H1 (cell line): ENCODE data around the gene MMS22L. TPM values are rescaled to one million over a fixed set of nuclear protein-coding genes. Genes with fewer than 3 reads are reported as not detected.

Source experiments
- CTCF ChIA-PET: fragments of 300-600 bp; sonication (Branson Sonifier 250); formaldehyde crosslinking; loops from one replicate; lab custom pipeline; 2021; ENCODE audit not compliant: partially characterized antibody; lab: Charles Lee
- POLR2A ChIA-PET: fragments of 300-600 bp; sonication (Branson Sonifier 250); formaldehyde crosslinking; loops from one replicate; lab custom pipeline; 2021; ENCODE audit warnings: inconsistent platforms; ENCODE audit not compliant: partially characterized antibody; lab: Charles Lee
- DNase-seq, 2 experiments: peaks; one replicate each; pipeline versions ENCODE4 v3.0.0 to v3.0.0-alpha.2; 2010 to 2022; ENCODE audit warnings: low spot score in 2 of 2, low read depth in 1 of 2, mixed read lengths in 1 of 2
- FAIRE-seq: peaks from 2 replicates; lab custom pipeline; 2011; peaks lifted over from hg19 to GRCh38; lab: Jason Lieb, UNC
- H2AFZ ChIP-seq: 2 replicates; pipeline ENCODE4 v1.8.1; 2012; ENCODE audit warnings: low read length, inconsistent platforms
- H2AK5ac ChIP-seq: 2 replicates; pipeline ENCODE4 v1.6.1; 2013; ENCODE audit warnings: low read depth, low read length
- H2BK120ac ChIP-seq: replicated peaks from 2 replicates; pipeline ENCODE3; 2013; ENCODE audit warnings: low read depth, low read length, inconsistent platforms
- H2BK12ac ChIP-seq: 2 replicates; pipeline ENCODE4 v1.6.1; 2013; ENCODE audit warnings: low read depth, low read length
- H2BK15ac ChIP-seq: 2 replicates; pipeline ENCODE4 v1.6.1; 2013; ENCODE audit warnings: low read length
- H2BK20ac ChIP-seq: 2 replicates; pipeline ENCODE4 v1.6.1; 2013; ENCODE audit warnings: low read length
- H2BK5ac ChIP-seq: 2 replicates; pipeline ENCODE4 v1.6.1; 2013; ENCODE audit warnings: low read depth, low read length
- H3K14ac ChIP-seq: 2 replicates; pipeline ENCODE4 v1.6.1; 2013; ENCODE audit warnings: inconsistent platforms; ENCODE audit not compliant: insufficient read length
- H3K18ac ChIP-seq: 2 replicates; pipeline ENCODE4 v1.6.1; 2013; ENCODE audit warnings: low read length; ENCODE audit errors: extremely low read depth
- H3K23ac ChIP-seq: 2 replicates; pipeline ENCODE4 v1.6.1; 2013; ENCODE audit warnings: inconsistent platforms; ENCODE audit not compliant: insufficient read length
- H3K23me2 ChIP-seq: 2 replicates; pipeline ENCODE4 v1.6.1; 2013; ENCODE audit warnings: low read depth, low read length
- H3K27ac ChIP-seq: 2 replicates; pipeline ENCODE4 v1.6.1; 2011; ENCODE audit warnings: low read depth, low read length, inconsistent platforms
- H3K27me3 ChIP-seq, 4 experiments: replicated peaks in 1 of 4; 1 replicate in 1 of 4; 2 replicates in 3 of 4; pipeline versions ENCODE4 v1.6.1 to v1.8.1; 2011 to 2013; ENCODE audit warnings: low read length in 3 of 4, mild to moderate bottlenecking in 3 of 4, inconsistent platforms in 2 of 4, mixed read lengths in 2 of 4, moderate library complexity in 1 of 4; ENCODE audit not compliant: control insufficient read depth in 3 of 4, insufficient read depth in 3 of 4; ENCODE audit errors: extremely low read depth in 1 of 4
- H3K36me3 ChIP-seq, 4 experiments: 2 replicates each; pipeline versions ENCODE4 v1.6.1 to v1.8.1; 2011 to 2013; ENCODE audit warnings: mild to moderate bottlenecking in 4 of 4, low read length in 3 of 4, moderate library complexity in 2 of 4, control low read depth in 1 of 4, inconsistent platforms in 1 of 4; ENCODE audit not compliant: insufficient read depth in 4 of 4, control insufficient read depth in 2 of 4
- H3K4ac ChIP-seq: replicated peaks from 2 replicates; pipeline ENCODE3; 2013; ENCODE audit warnings: low read length, low read depth, mixed read lengths, inconsistent platforms; ENCODE audit not compliant: insufficient read length
- H3K4me1 ChIP-seq, 4 experiments: replicated peaks in 1 of 4; 1 replicate in 1 of 4; 2 replicates in 3 of 4; pipeline versions ENCODE4 v1.6.1 to v1.8.1; 2011 to 2013; ENCODE audit warnings: low read length in 3 of 4, inconsistent platforms in 2 of 4, mixed read lengths in 1 of 4; ENCODE audit not compliant: insufficient read depth in 4 of 4, control insufficient read depth in 3 of 4
- H3K4me2 ChIP-seq, 2 experiments: 2 replicates each; pipeline versions ENCODE4 v1.6.1 to v1.8.1; 2011 to 2013; ENCODE audit warnings: low read depth in 2 of 2, low read length in 2 of 2, control low read depth in 1 of 2, inconsistent platforms in 1 of 2, mild to moderate bottlenecking in 1 of 2; ENCODE audit not compliant: insufficient read depth in 1 of 2
- H3K4me3 ChIP-seq, 4 experiments: fragments of 200-600, 300-600 bp in 1 of 4; sonication (generic), shearing (Covaris generic), sonication (Bioruptor Twin) in 1 of 4; 2 replicates each; pipeline versions ENCODE4 v1.5.1 to v1.8.1; 2011 to 2016; ENCODE audit warnings: low read length in 4 of 4, low read depth in 3 of 4, control low read depth in 2 of 4, inconsistent platforms in 2 of 4, mild to moderate bottlenecking in 2 of 4, mixed read lengths in 1 of 4, moderate library complexity in 1 of 4; ENCODE audit not compliant: insufficient read depth in 2 of 4; ENCODE audit errors: extremely low read depth in 1 of 4
- H3K56ac ChIP-seq: replicated peaks from 2 replicates; pipeline ENCODE3; 2013; ENCODE audit warnings: low read depth, mild to moderate bottlenecking, mixed read lengths, low read length, inconsistent platforms; ENCODE audit not compliant: insufficient read length
- H3K79me1 ChIP-seq: 2 replicates; pipeline ENCODE4 v1.6.1; 2013; ENCODE audit warnings: low read depth, low read length, control low read depth
- H3K79me2 ChIP-seq, 2 experiments: 2 replicates each; pipeline versions ENCODE4 v1.6.1 to v1.8.1; 2012 to 2013; ENCODE audit warnings: low read length in 2 of 2, mild to moderate bottlenecking in 2 of 2, inconsistent platforms in 1 of 2; ENCODE audit not compliant: insufficient read depth in 2 of 2, control insufficient read depth in 1 of 2
- H3K9ac ChIP-seq, 4 experiments: replicated peaks in 1 of 4; 1 replicate in 1 of 4; 2 replicates in 3 of 4; pipeline versions ENCODE4 v1.6.1 to v1.8.1; 2011 to 2013; ENCODE audit warnings: low read depth in 3 of 4, low read length in 3 of 4, control low read depth in 2 of 4, mild to moderate bottlenecking in 2 of 4, moderate library complexity in 2 of 4, inconsistent platforms in 1 of 4; ENCODE audit errors: extremely low read depth in 1 of 4
- H3K9me3 ChIP-seq, 2 experiments: 2 replicates each; pipeline versions ENCODE4 v1.6.1 to v1.8.1; 2012 to 2013; ENCODE audit warnings: mild to moderate bottlenecking in 2 of 2, moderate library complexity in 2 of 2, control low read depth in 1 of 2, inconsistent platforms in 1 of 2, low read depth in 1 of 2, low read length in 1 of 2, mixed read lengths in 1 of 2; ENCODE audit not compliant: insufficient read depth in 2 of 2
- H4K20me1 ChIP-seq, 2 experiments: replicated peaks in 1 of 2; 2 replicates each; pipeline versions ENCODE3 to v1.8.1; 2011 to 2013; ENCODE audit warnings: inconsistent platforms in 2 of 2, low read length in 2 of 2, mild to moderate bottlenecking in 1 of 2; ENCODE audit not compliant: insufficient read depth in 2 of 2, control insufficient read depth in 1 of 2
- H4K5ac ChIP-seq: 2 replicates; pipeline ENCODE4 v1.6.1; 2013; ENCODE audit warnings: low read length, low read depth, mixed read lengths, inconsistent platforms; ENCODE audit not compliant: insufficient read length
- H4K8ac ChIP-seq: 2 replicates; pipeline ENCODE4 v1.8.0; 2013; ENCODE audit warnings: mild to moderate bottlenecking, moderate library complexity, low read length, inconsistent platforms; ENCODE audit not compliant: insufficient read depth; ENCODE audit errors: extremely low read depth
- H4K91ac ChIP-seq: replicated peaks from 2 replicates; pipeline ENCODE3; 2013; ENCODE audit warnings: low read length, mixed read lengths, inconsistent platforms; ENCODE audit not compliant: insufficient read length
- EGR1 ChIP-seq: IDR thresholded peaks from 2 replicates; pipeline ENCODE4 v1.6.1; 2011; ENCODE audit warnings: low read depth, low read length, borderline replicate concordance
- HDAC6 ChIP-seq: IDR thresholded peaks from one replicate; pipeline ENCODE4 v1.7.1; 2012; ENCODE audit warnings: low read depth, mild to moderate bottlenecking, inconsistent platforms, low read length, moderate library complexity
- KDM4A ChIP-seq: IDR thresholded peaks from one replicate; pipeline ENCODE4 v1.7.1; 2012; ENCODE audit warnings: low read depth, mild to moderate bottlenecking, moderate library complexity, low read length, inconsistent platforms; ENCODE audit not compliant: severe bottlenecking
- WGBS, 2 experiments: shearing (Covaris generic) in 1 of 2; methylation state at CpG; one replicate each; pipeline versions ENCODE4 v1.1.6 to v1.1.7; 2013 to 2015; ENCODE audit warnings: low lambda C conversion rate in 2 of 2, mixed read lengths in 2 of 2, inconsistent platforms in 1 of 2, low coverage in 1 of 2, missing lambda C conversion rate in 1 of 2; ENCODE audit not compliant: insufficient replicate concordance in 2 of 2, insufficient coverage in 1 of 2, insufficient read length in 1 of 2; ENCODE audit errors: extremely low coverage in 1 of 2, missing lambda C conversion rate in 1 of 2; 5-methylcytosine and 5-hydroxymethylcytosine counted together
- polyA plus RNA-seq, 7 experiments: library from polyadenylated mRNA; depleted of rRNA in 3 of 7; stranded (reverse) in 5 of 7; unstranded in 2 of 7; fragments of >200 nt in 5 of 7; fragments of 200-250 nt in 2 of 7; gene quantifications; 1 replicate in 5 of 7; 2 replicates in 1 of 7; 4 replicates in 1 of 7; pipeline versions ENCODE4 v1.2.1 to v1.2.3, GENCODE V29; 2011 to 2013; ENCODE audit warnings: missing spikeins in 2 of 7, mixed read lengths in 2 of 7
- total RNA-seq: library from RNA; stranded (reverse); fragmentation: NEBNext Ultra II Directional; extraction: Animal tissue kit (Norgen Biotek cat#: 25700); gene quantifications from 2 replicates; pipeline ENCODE4 v1.2.1, GENCODE V29; 2021
- TF ChIP-seq, protein P1 (sequence below): IDR thresholded peaks from 2 replicates; pipeline ENCODE4 v1.6.1; 2012; ENCODE audit warnings: low read length, inconsistent platforms
- TF ChIP-seq, protein P2 (sequence below): IDR thresholded peaks from 2 replicates; pipeline ENCODE4 v1.6.1; 2012; ENCODE audit warnings: inconsistent platforms

Gene MMS22L
- total and polyA plus RNA-seq, 2 of the 8 experiments (the other 6 are each of a cell fraction or from before 2014, with no cell fraction given), result 11.1 to 32.6 TPM

DNA sequence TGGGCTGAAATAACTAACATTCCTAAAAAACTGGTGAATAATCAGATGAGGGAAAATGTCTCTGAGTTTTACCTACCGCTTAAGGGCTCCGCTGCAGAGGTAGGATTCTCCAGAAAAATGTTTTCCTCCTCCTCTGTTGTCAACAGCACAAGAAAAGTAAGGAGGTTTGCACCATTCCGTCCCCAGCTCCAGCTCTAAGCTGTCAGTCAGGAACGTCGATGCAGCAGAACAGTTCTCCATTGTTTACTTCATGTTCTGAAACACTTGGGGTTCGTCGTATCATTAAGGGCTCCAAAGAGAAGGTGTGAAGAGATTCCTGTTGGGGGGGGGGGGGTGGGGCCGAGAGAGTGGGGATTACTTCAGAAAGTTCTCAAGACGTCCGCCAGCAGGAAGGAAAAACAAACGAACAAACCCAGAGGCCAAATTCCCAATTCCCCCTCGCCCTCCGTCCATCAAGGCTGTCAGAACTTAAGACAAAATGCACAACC, 734 bp downstream of the MMS22L start:
- H2BK20ac ChIP-seq, result no peak overlapping the region
- FAIRE-seq, result no peak
- no peak overlapping the region for H2BK12ac ChIP-seq
- TF ChIP-seq KDM4A (no peak), EGR1 (no peak), HDAC6 (no peak)
- TF ChIP-seq, protein P1, sequence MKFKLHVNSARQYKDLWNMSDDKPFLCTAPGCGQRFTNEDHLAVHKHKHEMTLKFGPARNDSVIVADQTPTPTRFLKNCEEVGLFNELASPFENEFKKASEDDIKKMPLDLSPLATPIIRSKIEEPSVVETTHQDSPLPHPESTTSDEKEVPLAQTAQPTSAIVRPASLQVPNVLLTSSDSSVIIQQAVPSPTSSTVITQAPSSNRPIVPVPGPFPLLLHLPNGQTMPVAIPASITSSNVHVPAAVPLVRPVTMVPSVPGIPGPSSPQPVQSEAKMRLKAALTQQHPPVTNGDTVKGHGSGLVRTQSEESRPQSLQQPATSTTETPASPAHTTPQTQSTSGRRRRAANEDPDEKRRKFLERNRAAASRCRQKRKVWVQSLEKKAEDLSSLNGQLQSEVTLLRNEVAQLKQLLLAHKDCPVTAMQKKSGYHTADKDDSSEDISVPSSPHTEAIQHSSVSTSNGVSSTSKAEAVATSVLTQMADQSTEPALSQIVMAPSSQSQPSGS, result no peak
- TF ChIP-seq, protein P2, sequence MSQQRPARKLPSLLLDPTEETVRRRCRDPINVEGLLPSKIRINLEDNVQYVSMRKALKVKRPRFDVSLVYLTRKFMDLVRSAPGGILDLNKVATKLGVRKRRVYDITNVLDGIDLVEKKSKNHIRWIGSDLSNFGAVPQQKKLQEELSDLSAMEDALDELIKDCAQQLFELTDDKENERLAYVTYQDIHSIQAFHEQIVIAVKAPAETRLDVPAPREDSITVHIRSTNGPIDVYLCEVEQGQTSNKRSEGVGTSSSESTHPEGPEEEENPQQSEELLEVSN, result no peak
- TF ChIP-seq, all 59 proteins: peak for 0
- Histone ChIP-seq H3K18ac (peak overlapping the region; percentile 97; the same call in 1 of the 2 replicates), H4K20me1 (no peaks in the 10 kb centered on the region), H3K4ac (no peak overlapping the region), H3K9me3 (no peaks in the 10 kb centered on the region), H3K4me3 (peak overlapping the region; percentile 94 to 100 (median 97)), H3K9ac (peak overlapping the region; percentile 82 to 99 (median 98)), H3K4me1 (no peaks in the 10 kb centered on the region), H3K79me2 (peaks cover 0 to 41% of the 10 kb centered on the region in 2 experiments; a peak in 2 of 4 replicates), H2BK120ac (no peak overlapping the region), H2AFZ (peak overlapping the region; percentile 91), H4K91ac (no peak overlapping the region), H2BK15ac (no peak overlapping the region), H3K4me2 (peak overlapping the region; percentile 81 to 87), H3K14ac (no peak overlapping the region), H3K56ac (peak overlapping the region; percentile 36), H3K79me1 (0 out of 2 replicates have a peak, but pooled peaks cover 3% of the 10 kb centered on the region), H3K23me2 (peaks cover 5% of the 10 kb centered on the region), H3K27ac (peak overlapping the region; percentile 96), H2AK5ac (no peak overlapping the region), H4K5ac (no peak overlapping the region), H2BK5ac (0 out of 2 replicates have a peak overlapping the region, but pooled peaks have one; percentile 82), H3K36me3 (peaks cover 2 to 33% (median 14%) of the 10 kb centered on the region in 4 experiments; a peak in 7 of 8 replicates), H3K27me3 (no peaks in the 10 kb centered on the region), H4K8ac (peak overlapping the region; percentile 99; the same call in 1 of the 2 replicates), H3K23ac (no peak overlapping the region)
- POLR2A ChIA-PET, result interaction anchor here (1.0 to 1.5 kb wide), 5 partner anchors 8 to 218 kb away, joined by 3 to 6 read pairs (median 3); no protein-coding TSS in a partner anchor
- no peak for DNase-seq
- CTCF ChIA-PET, result interaction anchor here (0.5 to 0.6 kb wide), 2 partner anchors 12 to 301 kb away, joined by 3 to 5 read pairs; no protein-coding TSS in a partner anchor
- 8% methylated on average over 9 of the region's 13 CpGs; no CpG with 5 or more reads in 1 of the 2 experiments for WGBS, 2 experiments
